Neural crest cell (in vitro differentiated cells): ENCODE measurements around the gene GLCE. TPM values are rescaled to one million over a fixed set of nuclear protein-coding genes. Genes with fewer than 3 reads are reported as not detected.
"Not testable (repeated sequence)": the region's sequence is repeated elsewhere in the genome, so short reads cannot be mapped to it uniquely, and the experiment has no call there.

Source experiments
- DNase-seq: peaks from one replicate; pipeline ENCODE4 v3.0.0; 2021; ENCODE audit warnings: low read depth, mixed read lengths, low spot score
- H3K27ac Mint-ChIP-seq: one replicate; pipeline ENCODE4 v1.8.0; 2021; ENCODE audit warnings: mild to moderate bottlenecking, mixed read lengths; ENCODE audit not compliant: unreplicated experiment
- H3K27me3 Mint-ChIP-seq: 2 replicates; pipeline ENCODE4 v1.8.0; 2021; ENCODE audit warnings: low read depth, mild to moderate bottlenecking, mixed read lengths
- H3K36me3 Mint-ChIP-seq: 2 replicates; pipeline ENCODE4 v1.8.0; 2021; ENCODE audit warnings: low read depth, mild to moderate bottlenecking, mixed read lengths
- H3K4me1 Mint-ChIP-seq: 2 replicates; pipeline ENCODE4 v1.8.0; 2021; ENCODE audit warnings: mixed read lengths
- H3K4me3 Mint-ChIP-seq: one replicate; pipeline ENCODE4 v1.8.0; 2021; ENCODE audit warnings: mild to moderate bottlenecking, mixed read lengths
- H3K9me3 Mint-ChIP-seq: 2 replicates; pipeline ENCODE4 v1.8.0; 2021; ENCODE audit warnings: mixed read lengths
- CTCF ChIP-seq: fragments of 200-600 bp; sonication (generic); conservative IDR thresholded peaks from 2 replicates; pipeline ENCODE4 v1.5.0; 2021; ENCODE audit warnings: antibody characterized with exemption, mild to moderate bottlenecking
- total RNA-seq: library from RNA; stranded (reverse); gene quantifications from 2 replicates; pipeline ENCODE4 v1.2.1, GENCODE V29; 2021

Gene GLCE
- total RNA-seq, 1 donor from 2014 or later = 17.8 TPM

- Mint-ChIP-seq H3K4me1 (peaks cover 12% of the 10 kb centered on the region), H3K4me3 (no peak overlapping the region), H3K27ac (no peak overlapping the region), H3K9me3 (no peaks in the 10 kb centered on the region), H3K27me3 (peaks cover 18% of the 10 kb centered on the region), H3K36me3 (no peaks in the 10 kb centered on the region)
- TF ChIP-seq CTCF = no peak
- no peak for DNase-seq
Observed at GRCh38 chr15:69149163-69149562, 11.3 kb upstream of the GLCE start.

DNA sequence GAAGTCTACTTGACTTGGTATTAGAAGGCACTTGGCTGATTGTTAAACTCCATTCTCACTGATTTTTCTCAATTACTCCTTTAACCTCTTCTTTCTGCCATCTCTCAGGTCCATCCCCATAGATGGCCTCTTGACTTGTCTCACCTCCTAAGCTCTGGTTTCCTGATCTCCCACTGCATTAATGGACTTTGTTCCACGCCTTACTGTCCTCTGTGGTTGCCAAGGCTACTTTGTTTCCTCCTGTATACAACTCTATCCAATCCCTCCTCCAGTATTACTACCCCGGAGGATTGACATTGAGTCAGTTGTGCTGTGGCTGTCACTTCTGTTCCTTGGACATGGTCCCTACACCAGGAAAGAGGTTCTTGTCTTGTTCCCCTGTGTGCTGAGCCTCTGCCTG is 10.6 kb upstream of the GLCE start:
- no peak for DNase-seq
- Mint-ChIP-seq H3K36me3 (no peaks in the 10 kb centered on the region), H3K27me3 (peaks cover 18% of the 10 kb centered on the region), H3K4me3 (no peak overlapping the region), H3K27ac (no peak overlapping the region), H3K4me1 (peaks cover 10% of the 10 kb centered on the region), H3K9me3 (no peaks in the 10 kb centered on the region)
- no peak for TF ChIP-seq CTCF

GRCh38 chr15:69150336-69150735 is 10.1 kb upstream of the GLCE start:
- Mint-ChIP-seq H3K9me3 (no peaks in the 10 kb centered on the region), H3K27me3 (peaks cover 18% of the 10 kb centered on the region), H3K36me3 (no peaks in the 10 kb centered on the region), H3K4me3 (no peak overlapping the region), H3K4me1 (peaks cover 10% of the 10 kb centered on the region), H3K27ac (no peak overlapping the region)
- no peak for TF ChIP-seq CTCF
- DNase-seq = no peak

GRCh38 chr15:69150841-69151240 is 9.6 kb upstream of the GLCE start:
- Mint-ChIP-seq H3K36me3 (no peaks in the 10 kb centered on the region), H3K27ac (no peak overlapping the region), H3K9me3 (no peaks in the 10 kb centered on the region), H3K4me3 (no peak overlapping the region), H3K27me3 (peaks cover 18% of the 10 kb centered on the region), H3K4me1 (peaks cover 5% of the 10 kb centered on the region)
- no peak for TF ChIP-seq CTCF
- no peak for DNase-seq

DNA sequence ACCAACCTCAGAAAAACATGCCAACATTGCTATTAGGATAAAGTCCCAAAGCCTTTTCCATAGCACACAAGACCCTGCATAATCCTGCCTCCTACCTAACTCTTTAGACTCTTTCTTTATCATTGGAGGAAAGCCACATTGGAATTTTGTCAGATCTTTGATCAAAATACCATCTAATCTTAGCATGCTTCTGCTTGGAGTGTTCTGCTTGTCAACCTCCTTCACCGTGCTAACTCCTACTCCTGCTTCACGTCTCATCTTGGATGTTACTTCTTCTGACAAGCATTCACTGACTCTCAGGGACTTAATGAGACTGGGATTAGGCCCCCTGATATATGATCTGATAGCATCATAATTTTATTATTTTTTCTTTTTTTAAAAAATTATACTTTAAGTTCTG is 7.4 kb upstream of the GLCE start:
- H3K4me1 Mint-ChIP-seq = no peaks in the 10 kb centered on the region
- H3K9me3 Mint-ChIP-seq = no peaks in the 10 kb centered on the region
- TF ChIP-seq CTCF = no peak
- no peaks in the 10 kb centered on the region for H3K36me3 Mint-ChIP-seq
- H3K27ac Mint-ChIP-seq = no peak overlapping the region
- no peak overlapping the region for H3K4me3 Mint-ChIP-seq
- DNase-seq = no peak
- H3K27me3 Mint-ChIP-seq = peaks cover 14% of the 10 kb centered on the region

- H3K9me3 Mint-ChIP-seq, H3K4me3 Mint-ChIP-seq, H3K4me1 Mint-ChIP-seq, H3K36me3 Mint-ChIP-seq, H3K27ac Mint-ChIP-seq, DNase-seq: not testable (repeated sequence)
- H3K27me3 Mint-ChIP-seq = peaks cover 10% of the 10 kb centered on the region
Observed at GRCh38 chr15:69153587-69153986, 6.8 kb upstream of the GLCE start.
